ENCODE data around the gene ADGRB3.

DNA sequence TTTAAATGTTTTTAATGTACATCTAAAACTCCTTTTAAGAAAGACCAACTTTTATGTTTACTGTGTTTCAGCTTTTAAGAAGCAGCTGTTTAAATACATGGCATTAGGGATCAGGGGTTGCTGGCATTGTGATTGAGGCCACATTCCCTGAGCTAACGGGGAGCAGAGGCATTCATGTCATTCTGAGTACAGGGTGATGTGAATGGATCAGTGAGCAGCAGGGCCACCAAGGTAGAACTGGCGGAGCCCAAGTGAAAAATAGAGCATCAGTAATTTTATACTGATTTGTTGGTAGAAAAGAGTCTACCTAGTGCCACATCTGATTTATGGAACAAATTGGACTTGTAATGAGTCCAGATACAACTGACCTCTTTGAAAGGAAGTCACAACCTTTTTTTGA, 467.3 kb downstream of the ADGRB3 start:
- TF ChIP-seq, protein P1, sequence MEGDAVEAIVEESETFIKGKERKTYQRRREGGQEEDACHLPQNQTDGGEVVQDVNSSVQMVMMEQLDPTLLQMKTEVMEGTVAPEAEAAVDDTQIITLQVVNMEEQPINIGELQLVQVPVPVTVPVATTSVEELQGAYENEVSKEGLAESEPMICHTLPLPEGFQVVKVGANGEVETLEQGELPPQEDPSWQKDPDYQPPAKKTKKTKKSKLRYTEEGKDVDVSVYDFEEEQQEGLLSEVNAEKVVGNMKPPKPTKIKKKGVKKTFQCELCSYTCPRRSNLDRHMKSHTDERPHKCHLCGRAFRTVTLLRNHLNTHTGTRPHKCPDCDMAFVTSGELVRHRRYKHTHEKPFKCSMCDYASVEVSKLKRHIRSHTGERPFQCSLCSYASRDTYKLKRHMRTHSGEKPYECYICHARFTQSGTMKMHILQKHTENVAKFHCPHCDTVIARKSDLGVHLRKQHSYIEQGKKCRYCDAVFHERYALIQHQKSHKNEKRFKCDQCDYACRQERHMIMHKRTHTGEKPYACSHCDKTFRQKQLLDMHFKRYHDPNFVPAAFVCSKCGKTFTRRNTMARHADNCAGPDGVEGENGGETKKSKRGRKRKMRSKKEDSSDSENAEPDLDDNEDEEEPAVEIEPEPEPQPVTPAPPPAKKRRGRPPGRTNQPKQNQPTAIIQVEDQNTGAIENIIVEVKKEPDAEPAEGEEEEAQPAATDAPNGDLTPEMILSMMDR (conservative IDR thresholded peaks at IDR 0.05; ENCODE audit: low read depth, low read length), result no peak
- TF ChIP-seq EZH2 (IDR thresholded peaks at IDR 0.05; ENCODE audit: low read length, unreplicated experiment), result no peak
